Measurements from ENCODE around the gene FEZ2. TPM values are rescaled to one million over a fixed set of nuclear protein-coding genes. Genes with fewer than 3 reads are reported as not detected.
A peak's percentile ranks its signal among the peaks of the same experiment; 100 is the strongest.

The FEZ2 gene
- total RNA-seq, 1 donor: 62.8 TPM

DNA sequence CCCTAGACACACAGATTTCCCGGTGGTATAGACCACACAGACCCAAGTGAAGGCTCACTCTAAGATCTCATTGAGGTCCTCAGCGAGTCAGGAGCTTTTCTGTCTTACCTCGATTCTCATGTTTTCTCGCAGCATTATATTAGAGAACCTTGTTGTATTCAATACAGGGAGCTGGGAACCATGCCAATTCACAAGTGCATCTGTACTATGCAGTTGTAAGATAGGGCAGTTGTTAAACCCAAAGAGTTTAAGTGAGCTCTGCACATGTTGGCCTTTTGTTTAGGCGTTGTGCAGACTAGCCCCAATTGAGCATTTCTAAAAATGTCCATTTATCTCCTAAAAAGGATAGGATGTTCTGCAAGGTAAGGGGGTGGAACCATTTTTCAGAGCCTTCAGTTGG, 59.6 kb downstream of the FEZ2 start:
- H3K4me3 ChIP-seq (ENCODE audit: low read depth, low read length): no peak overlapping the region
- DNase-seq (ENCODE audit: low read depth): no peak
- no peak for TF ChIP-seq CTCF (IDR thresholded peaks at IDR 0.05; ENCODE audit: insufficient read depth, low read length)

DNA sequence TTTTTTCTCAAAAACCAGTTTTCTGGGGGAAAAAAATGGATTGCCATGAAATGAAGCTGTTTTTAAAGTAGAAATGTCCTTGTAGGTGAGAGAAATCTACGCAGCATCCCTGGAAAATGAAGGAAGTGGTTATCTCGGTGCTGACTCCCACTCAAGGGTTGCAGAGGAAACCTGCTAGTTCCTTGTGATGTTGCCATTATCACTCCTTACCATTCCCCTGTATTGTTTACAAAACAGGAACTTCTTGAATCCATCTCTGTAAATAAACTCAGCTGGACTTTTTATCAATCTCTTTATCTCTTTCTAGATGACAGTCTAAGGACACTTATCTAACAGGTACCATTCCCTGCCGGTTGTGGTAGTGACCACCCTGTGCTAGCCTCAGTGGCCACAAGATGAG, 61.2 kb downstream of the FEZ2 start:
- H3K4me3 ChIP-seq (ENCODE audit: low read depth, low read length): no peak overlapping the region
- TF ChIP-seq CTCF (IDR thresholded peaks at IDR 0.05; ENCODE audit: insufficient read depth, low read length): no peak
- DNase-seq (ENCODE audit: low read depth): no peak

GRCh38 chr2:36535099-36535498, 62.9 kb downstream of the FEZ2 start:
- DNase-seq (ENCODE audit: low read depth): no peak
- TF ChIP-seq CTCF (IDR thresholded peaks at IDR 0.05; ENCODE audit: insufficient read depth, low read length): no peak
- H3K4me3 ChIP-seq (ENCODE audit: low read depth, low read length): no peak overlapping the region

- DNase-seq (ENCODE audit: low read depth): no peak
- no peak for TF ChIP-seq CTCF (IDR thresholded peaks at IDR 0.05; ENCODE audit: insufficient read depth, low read length)
- no peak overlapping the region for H3K4me3 ChIP-seq (ENCODE audit: low read depth, low read length)
Measured at GRCh38 chr2:36534275-36534799, 63.6 kb downstream of the FEZ2 start.

GRCh38 chr2:36530983-36531354, 67.0 kb downstream of the FEZ2 start:
- DNase-seq (ENCODE audit: low read depth): peak; percentile 75
- peak; percentile 30 for TF ChIP-seq CTCF (IDR thresholded peaks at IDR 0.05; ENCODE audit: insufficient read depth, low read length)
- H3K4me3 ChIP-seq (ENCODE audit: low read depth, low read length): no peak overlapping the region

DNA sequence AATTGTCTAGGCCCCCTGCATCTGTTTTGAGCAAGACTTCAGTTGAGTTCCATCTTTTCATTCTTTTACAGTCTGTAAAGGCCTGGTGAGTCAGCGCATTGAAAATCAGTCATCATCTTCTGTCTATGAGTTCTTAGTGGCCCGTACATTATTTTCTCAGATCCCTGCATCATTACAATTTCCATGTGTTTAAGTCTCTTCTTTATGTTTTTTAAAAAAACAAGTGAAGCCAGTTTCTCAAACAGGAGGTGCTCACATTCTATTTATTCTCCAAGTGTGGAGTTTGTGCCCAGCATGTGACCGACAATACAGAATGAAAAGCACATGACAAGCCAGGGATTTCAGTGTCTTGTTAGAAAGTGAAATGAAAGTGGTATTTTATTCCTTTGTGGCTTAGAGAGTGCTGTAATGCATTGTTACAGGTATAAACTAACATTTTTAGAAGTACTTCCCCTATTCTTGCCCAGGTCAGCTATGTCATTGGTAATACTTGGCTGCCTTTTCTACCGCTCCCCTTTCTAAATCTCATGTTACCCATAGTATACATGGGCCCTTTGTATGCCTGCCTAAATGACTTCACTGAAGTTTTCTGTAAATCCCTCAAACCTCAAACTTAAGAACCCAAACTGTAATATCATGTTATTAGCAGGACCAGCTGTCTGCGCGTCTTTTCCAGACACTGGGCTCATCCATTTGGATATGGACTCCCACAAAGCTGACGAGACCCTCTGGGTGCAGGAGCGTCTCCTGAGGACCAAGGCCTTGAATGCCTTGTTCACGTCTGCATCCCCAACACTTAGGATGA, 67.6 kb downstream of the FEZ2 start:
- no peak overlapping the region for H3K4me3 ChIP-seq (ENCODE audit: low read depth, low read length)
- peak; percentile 41 for DNase-seq (ENCODE audit: low read depth)
- no peak for TF ChIP-seq CTCF (IDR thresholded peaks at IDR 0.05; ENCODE audit: insufficient read depth, low read length)
